GM18868 (cell line): ENCODE measurements around the gene C1QTNF5.

ENCODE experiments used
- ATAC-seq: cut with Tn5 transposase; IDR thresholded peaks from one replicate; pipeline ENCODE4 v1.9.1; 2021; ENCODE audit warnings: mild to moderate bottlenecking, moderate library complexity; ENCODE audit not compliant: unreplicated experiment

The C1QTNF5 gene

GRCh38 chr11:119338318-119338890, 2.3 kb downstream of the C1QTNF5 start:
- peak; percentile 41 for ATAC-seq

- no peak for ATAC-seq
These were observed 2.9 kb downstream of the C1QTNF5 start for GRCh38 chr11:119337581-119338317.

GRCh38 chr11:119336744-119337469, 3.8 kb downstream of the C1QTNF5 start:
- ATAC-seq, result no peak

DNA sequence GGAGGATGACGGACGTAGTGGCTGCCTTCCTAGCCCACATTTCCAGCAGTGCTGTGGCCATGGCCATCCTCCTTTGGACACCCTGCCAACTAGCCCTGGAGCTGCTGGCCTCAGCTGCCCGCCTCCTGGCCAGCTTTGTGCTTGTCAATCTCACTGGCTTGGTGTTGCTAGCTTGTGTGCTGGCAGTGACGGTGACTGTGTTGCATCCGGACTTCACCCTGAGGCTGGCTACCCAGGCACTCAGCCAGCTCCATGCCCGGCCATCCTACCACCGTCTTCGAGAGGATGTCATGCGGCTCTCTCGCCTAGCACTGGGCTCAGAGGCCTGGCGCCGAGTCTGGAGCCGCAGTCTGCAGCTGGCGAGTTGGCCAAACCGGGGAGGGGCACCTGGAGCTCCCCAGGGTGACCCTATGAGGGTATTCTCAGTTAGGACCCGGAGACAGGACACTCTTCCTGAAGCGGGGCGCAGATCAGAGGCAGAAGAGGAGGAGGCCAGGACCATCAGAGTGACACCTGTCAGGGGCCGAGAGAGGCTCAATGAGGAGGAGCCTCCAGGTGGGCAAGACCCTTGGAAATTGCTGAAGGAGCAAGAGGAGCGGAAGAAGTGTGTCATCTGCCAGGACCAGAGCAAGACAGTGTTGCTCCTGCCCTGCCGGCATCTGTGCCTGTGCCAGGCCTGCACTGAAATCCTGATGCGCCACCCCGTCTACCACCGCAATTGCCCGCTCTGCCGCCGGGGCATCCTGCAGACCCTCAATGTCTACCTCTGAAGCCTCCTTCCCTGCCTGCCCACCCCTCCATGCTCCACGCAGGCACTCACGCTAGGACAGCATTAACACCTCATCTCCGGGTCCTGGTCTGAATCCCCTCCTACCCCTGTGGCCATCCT, 4.8 kb downstream of the C1QTNF5 start:
- ATAC-seq, result no peak

DNA sequence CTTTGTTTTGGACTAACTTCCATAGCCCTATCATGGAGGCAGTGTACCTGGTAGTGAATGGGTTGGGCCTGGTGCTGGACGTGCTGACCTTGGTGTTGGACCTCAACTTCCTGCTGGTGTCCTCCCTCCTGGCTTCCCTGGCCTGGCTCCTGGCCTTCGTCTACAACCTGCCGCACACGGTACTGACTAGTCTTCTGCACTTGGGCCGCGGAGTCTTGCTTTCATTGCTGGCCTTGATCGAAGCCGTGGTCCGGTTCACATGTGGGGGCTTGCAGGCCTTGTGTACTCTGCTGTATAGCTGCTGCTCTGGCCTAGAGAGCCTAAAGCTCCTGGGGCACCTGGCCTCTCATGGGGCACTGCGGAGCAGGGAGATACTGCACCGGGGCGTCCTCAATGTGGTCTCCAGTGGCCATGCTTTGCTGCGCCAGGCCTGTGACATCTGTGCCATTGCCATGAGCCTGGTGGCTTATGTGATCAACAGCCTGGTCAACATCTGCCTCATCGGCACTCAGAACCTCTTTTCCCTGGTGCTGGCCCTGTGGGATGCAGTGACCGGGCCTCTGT, 5.5 kb downstream of the C1QTNF5 start:
- ATAC-seq, result no peak

- ATAC-seq, result peak; percentile 90
These were observed 6.3 kb downstream of the C1QTNF5 start, which contains the start of gene RNF26 for GRCh38 chr11:119334174-119334930. Gene RNF26 (plus strand): TSS chr11:119334527. CDS start chr11:119335123, 596 bp downstream.

GRCh38 chr11:119332111-119332765, 8.4 kb downstream of the C1QTNF5 start:
- ATAC-seq, result no peak

GRCh38 chr11:119330237-119330636, 10.4 kb downstream of the C1QTNF5 start:
- no peak for ATAC-seq

GRCh38 chr11:119329320-119329719, 11.4 kb downstream of the C1QTNF5 start:
- ATAC-seq, result no peak

GRCh38 chr11:119324189-119324588, 16.5 kb downstream of the C1QTNF5 start:
- no peak for ATAC-seq

GRCh38 chr11:119323532-119324033, 17.1 kb downstream of the C1QTNF5 start:
- ATAC-seq, result no peak

GRCh38 chr11:119322921-119323531, 17.7 kb downstream of the C1QTNF5 start:
- no peak for ATAC-seq

- ATAC-seq, result no peak
These were observed 18.3 kb downstream of the C1QTNF5 start for GRCh38 chr11:119322360-119322739.

- peak; percentile 46 for ATAC-seq
These were observed 19.7 kb downstream of the C1QTNF5 start for GRCh38 chr11:119320776-119321524.

GRCh38 chr11:119320240-119320775, 20.4 kb downstream of the C1QTNF5 start:
- ATAC-seq, result no peak

GRCh38 chr11:119319700-119320239, 20.9 kb downstream of the C1QTNF5 start:
- ATAC-seq, result no peak

DNA sequence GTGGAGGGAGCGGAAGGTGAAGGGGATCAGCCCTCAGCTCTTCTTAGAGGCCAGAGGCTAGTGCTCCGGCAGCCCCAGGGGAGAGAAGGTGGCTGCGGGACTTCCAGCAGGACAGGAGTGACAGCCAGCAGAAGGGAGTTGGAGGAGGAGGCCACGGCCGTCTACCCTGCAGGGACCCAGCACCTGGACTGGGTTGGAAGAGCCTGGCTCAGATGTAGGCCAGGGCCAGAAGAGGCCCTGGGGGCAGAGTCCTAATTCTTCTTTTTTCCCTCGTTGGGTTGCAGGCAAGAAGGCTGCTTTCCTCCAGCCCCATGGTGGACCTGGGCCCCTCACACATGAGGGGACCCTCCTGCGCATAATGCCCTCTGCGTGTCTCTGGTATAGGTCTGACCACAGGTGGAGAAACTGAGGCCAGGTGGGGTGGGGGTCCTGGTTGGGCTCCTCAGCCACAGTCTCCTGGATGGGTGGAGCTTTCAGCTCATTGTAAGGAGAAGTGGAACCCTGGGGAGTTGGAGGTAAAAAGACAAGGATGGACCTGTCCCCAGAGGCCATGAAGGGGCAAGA, 21.5 kb downstream of the C1QTNF5 start:
- ATAC-seq, result no peak
